Transverse colon (tissue), 4 donors: ENCODE results near the gene TTYH2. TPM values are rescaled to one million over a fixed set of nuclear protein-coding genes. Genes with fewer than 3 reads are reported as not detected.
A peak's percentile ranks its signal among the peaks of the same experiment; 100 is the strongest.

Experiments
- DNase-seq: peaks from one replicate; pipeline ENCODE4 v3.0.0-alpha.2; 2019
- H3K27ac ChIP-seq, 4 donors: fragments of 200-600 bp; sonication (generic); 2 replicates each; pipeline ENCODE4 v1.5.1; 2016 to 2018; ENCODE audit warnings: inconsistent platforms in 4 of 4
- H3K27me3 ChIP-seq: fragments of 200-600 bp; sonication (generic); 2 replicates; pipeline ENCODE4 v1.5.1; 2017; ENCODE audit warnings: inconsistent platforms
- H3K36me3 ChIP-seq, 4 donors: fragments of 200-600 bp; sonication (generic); 2 replicates each; pipeline ENCODE4 v1.5.1; 2017 to 2019; ENCODE audit warnings: inconsistent platforms in 4 of 4
- H3K4me1 ChIP-seq, 4 donors: fragments of 200-600 bp; sonication (generic); 2 replicates each; pipeline ENCODE4 v1.5.1; 2017 to 2020; ENCODE audit warnings: inconsistent platforms in 4 of 4
- H3K4me3 ChIP-seq, 4 donors: fragments of 200-600 bp; sonication (generic); 1 replicate in 1 of 4; 2 replicates in 3 of 4; pipeline versions ENCODE4 v1.5.1 to v1.6.1; 2017 to 2019; ENCODE audit warnings: inconsistent platforms in 4 of 4
- H3K9me3 ChIP-seq, 2 donors: fragments of 200-600 bp; sonication (generic); 2 replicates each; pipeline ENCODE4 v1.5.1; 2017 to 2019; ENCODE audit warnings: inconsistent platforms in 2 of 2
- CTCF ChIP-seq, 5 experiments: fragments of 200-600 bp in 3 of 5; fragments of 450-650 bp in 2 of 5; sonication (generic) in 3 of 5; IDR thresholded peaks; 1 replicate in 2 of 5; 2 replicates in 3 of 5; pipeline ENCODE4 v1.5.1; 2016 to 2017; ENCODE audit warnings: antibody characterized with exemption in 5 of 5, inconsistent platforms in 3 of 5, mild to moderate bottlenecking in 2 of 5, moderate library complexity in 1 of 5
- EP300 ChIP-seq: sonication (generic); formaldehyde crosslinking; IDR thresholded peaks from one replicate; pipeline ENCODE4 v1.6.1; 2017; ENCODE audit warnings: antibody characterized with exemption, low read depth
- POLR2A ChIP-seq: fragments of 450-650 bp; IDR thresholded peaks from one replicate; pipeline ENCODE4 v1.6.1; 2016; ENCODE audit warnings: antibody characterized with exemption, mild to moderate bottlenecking, moderate library complexity
- POLR2AphosphoS5 ChIP-seq, 3 donors: sonication (generic); formaldehyde crosslinking; IDR thresholded peaks; one replicate each; pipeline ENCODE4 v1.6.1; 2016; ENCODE audit warnings: antibody characterized with exemption in 3 of 3
- WGBS, 2 donors: methylation state at CpG; one replicate each; pipeline ENCODE4 v1.1.5; 2018; ENCODE audit warnings: low coverage in 1 of 2; 5-methylcytosine and 5-hydroxymethylcytosine counted together
- in situ Hi-C, 4 donors: fragments of 200-750 bp; cut with MboI; loops; one replicate each; pipeline versions ENCODE4 v1.15.0 to v1.15.1; 2017; ENCODE audit warnings: low sequenced_read_pairs in 3 of 4, low pct_ligation_motif_present in 1 of 4, low pct_unique_long_range_greater_than_20kb in 1 of 4
- intact Hi-C: fragments of 100-400 bp; cut with DNase I; formaldehyde crosslinking; loops from one replicate; pipeline ENCODE4 v1.15.1; 2023; ENCODE audit warnings: low total_unique reads
- total RNA-seq, 4 donors: library from RNA; depleted of rRNA; stranded (reverse); fragments of >200 nt; gene quantifications; one replicate each; pipeline ENCODE4 v1.1.0, GENCODE V29; 2016

The TTYH2 gene
- total RNA-seq, 4 donors from 2014 or later, result 0.37 to 5.2 (median 2.3) TPM

- Histone ChIP-seq H3K9me3 (no peaks in the 10 kb centered on the region), H3K27me3 (no peaks in the 10 kb centered on the region), H3K4me3 (no peak overlapping the region), H3K4me1 (no peaks in the 10 kb centered on the region), H3K36me3 (no peaks in the 10 kb centered on the region), H3K27ac (no peak overlapping the region)
- 73 to 79% methylated on average over 5 to 8 of the region's 8 CpGs for WGBS, 2 donors
- intact Hi-C loops (no loop called here), in situ Hi-C loops (no loop called here)
- TF ChIP-seq POLR2A, result no peak
- TF ChIP-seq POLR2AphosphoS5 (IDR thresholded peaks at IDR 0.05), result no peak
- no peak for TF ChIP-seq CTCF (IDR thresholded peaks at IDR 0.05)
- no peak for TF ChIP-seq EP300
- no peak for DNase-seq
Observed at GRCh38 chr17:74235911-74236371, 22.6 kb downstream of the TTYH2 start.

DNA sequence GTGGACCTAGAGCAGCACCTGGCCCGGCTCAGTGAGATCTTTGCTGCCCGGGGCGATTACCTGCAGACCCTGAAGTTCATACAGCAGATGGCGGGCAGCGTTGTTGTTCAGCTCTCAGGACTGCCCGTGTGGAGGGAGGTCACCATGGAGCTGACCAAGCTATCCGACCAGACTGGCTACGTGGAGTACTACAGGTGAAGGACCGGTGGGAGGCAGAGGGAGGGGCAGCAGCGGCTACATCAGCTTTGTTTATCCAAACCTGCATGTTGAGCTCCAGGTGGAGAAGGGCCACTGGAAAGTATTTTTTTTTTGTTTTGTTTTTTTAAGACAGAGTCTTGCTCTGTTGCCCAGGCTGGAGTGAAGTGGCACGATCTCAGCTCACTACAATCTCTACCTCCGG is 23.9 kb downstream of the TTYH2 start:
- H3K36me3 ChIP-seq, result no peaks in the 10 kb centered on the region
- in situ Hi-C loops, result no loop called here
- no peak overlapping the region for H3K27ac ChIP-seq
- no peaks in the 10 kb centered on the region for H3K9me3 ChIP-seq
- no peak overlapping the region for H3K4me3 ChIP-seq
- WGBS, 2 donors, result 86 to 94% methylated on average over 3 to 12 of the region's 12 CpGs
- DNase-seq, result no peak
- H3K27me3 ChIP-seq, result no peaks in the 10 kb centered on the region
- no peaks in the 10 kb centered on the region for H3K4me1 ChIP-seq
- no peak for TF ChIP-seq EP300
- no peak for TF ChIP-seq POLR2A
- TF ChIP-seq POLR2AphosphoS5 (IDR thresholded peaks at IDR 0.05), result no peak
- no peak for TF ChIP-seq CTCF (IDR thresholded peaks at IDR 0.05)
- intact Hi-C loops, result no loop called here

GRCh38 chr17:74239172-74239571 is 25.8 kb downstream of the TTYH2 start:
- Histone ChIP-seq H3K27ac (no peak overlapping the region), H3K9me3 (no peaks in the 10 kb centered on the region), H3K4me3 (no peak overlapping the region), H3K4me1 (no peaks in the 10 kb centered on the region), H3K27me3 (no peaks in the 10 kb centered on the region), H3K36me3 (no peaks in the 10 kb centered on the region)
- intact Hi-C loops, result no loop called here
- peak; percentile 44 for DNase-seq
- TF ChIP-seq EP300 (no peak), POLR2AphosphoS5 (IDR thresholded peaks at IDR 0.05) (no peak), CTCF (IDR thresholded peaks at IDR 0.05) (no peak), POLR2A (no peak)
- in situ Hi-C loops, result no loop called here
- WGBS, 2 donors, result 20 to 70% methylated on average over 1 to 10 of the region's 10 CpGs

DNA sequence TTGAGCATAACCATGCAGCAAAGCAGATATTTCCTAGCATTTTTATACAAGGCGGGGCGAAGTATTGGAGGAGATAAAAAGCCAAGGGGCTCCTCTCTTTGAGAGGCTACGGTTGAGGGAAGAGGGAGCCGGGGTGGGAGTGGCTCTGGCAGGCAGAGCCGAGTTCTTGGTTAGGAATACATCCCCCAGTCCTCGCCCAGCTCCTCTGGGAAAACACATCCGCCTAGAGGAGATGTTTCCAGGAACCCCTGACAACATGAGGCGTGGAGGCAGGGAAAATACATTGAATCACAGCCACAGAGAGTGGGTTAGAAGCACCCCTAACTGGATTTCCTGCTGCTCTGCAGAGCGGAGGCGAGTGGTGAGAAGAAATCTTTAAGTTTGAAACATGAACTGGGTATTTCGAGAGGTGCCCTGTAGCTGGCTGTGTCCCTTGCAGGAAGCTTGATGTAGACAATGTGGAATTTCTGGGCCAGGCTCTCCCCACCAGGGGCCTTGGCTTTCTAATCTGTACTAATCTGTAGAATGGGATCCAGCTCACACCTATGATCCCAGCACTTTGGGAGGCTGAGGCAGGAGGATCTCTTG is 27.3 kb downstream of the TTYH2 start:
- no peaks in the 10 kb centered on the region for H3K9me3 ChIP-seq
- H3K36me3 ChIP-seq, result no peaks in the 10 kb centered on the region
- 63 to 78% methylated on average over 2 to 11 of the region's 11 CpGs for WGBS, 2 donors
- TF ChIP-seq EP300 (no peak), POLR2A (no peak), CTCF (IDR thresholded peaks at IDR 0.05) (no peak), POLR2AphosphoS5 (IDR thresholded peaks at IDR 0.05) (no peak)
- no peaks in the 10 kb centered on the region for H3K27me3 ChIP-seq
- no peak overlapping the region for H3K27ac ChIP-seq
- in situ Hi-C loops (no loop called here), intact Hi-C loops (no loop called here)
- DNase-seq, result no peak
- H3K4me3 ChIP-seq, result no peak overlapping the region
- H3K4me1 ChIP-seq, result no peaks in the 10 kb centered on the region
